IMR-90 (cell line): ENCODE results near the gene ANAPC1.
"Not testable (repeated sequence)": the region's sequence is repeated elsewhere in the genome, so short reads cannot be mapped to it uniquely, and the experiment has no call there.

Experiments
- BHLHE40 ChIP-seq: fragments of 150-350 bp; IDR thresholded peaks from 2 replicates; pipeline ENCODE4 v1.6.1; 2016; ENCODE audit warnings: mild to moderate bottlenecking, low read depth, low read length
- CEBPB ChIP-seq: IDR thresholded peaks from 2 replicates; pipeline ENCODE4 v1.6.1; 2012; ENCODE audit warnings: low read depth, low read length, improper control_type of control experiment
- MXI1 ChIP-seq: IDR thresholded peaks from 2 replicates; pipeline ENCODE4 v1.6.1; 2012; ENCODE audit warnings: low read depth, mild to moderate bottlenecking, low read length, moderate library complexity, borderline replicate concordance
- POLR2A ChIP-seq: IDR thresholded peaks from 2 replicates; pipeline ENCODE4 v1.6.1; 2012; ENCODE audit warnings: mild to moderate bottlenecking, low read depth, low read length
- RAD21 ChIP-seq: IDR thresholded peaks from 2 replicates; pipeline ENCODE4 v1.6.1; 2012; ENCODE audit warnings: low read length, improper control_type of control experiment
- RCOR1 ChIP-seq: IDR thresholded peaks from 2 replicates; pipeline ENCODE4 v1.6.1; 2012; ENCODE audit warnings: mild to moderate bottlenecking, low read length, improper control_type of control experiment; ENCODE audit not compliant: insufficient replicate concordance
- RFX5 ChIP-seq: IDR thresholded peaks from 2 replicates; pipeline ENCODE4 v1.8.0; 2012; ENCODE audit warnings: low read depth, mild to moderate bottlenecking, low read length, moderate library complexity
- TF ChIP-seq, protein P1 (sequence below): conservative IDR thresholded peaks from 2 replicates; pipeline ENCODE4 v1.5.1; 2012; ENCODE audit warnings: mild to moderate bottlenecking, low read depth, low read length, improper control_type of control experiment
- TF ChIP-seq, protein P2 (sequence below): fragments of 150-350 bp; IDR thresholded peaks from 2 replicates; pipeline ENCODE4 v1.6.1; 2016; ENCODE audit warnings: low read depth, mild to moderate bottlenecking, low read length, moderate library complexity, borderline replicate concordance
- TF ChIP-seq, protein P3 (sequence below): fragments of 150-350 bp; IDR thresholded peaks from 2 replicates; pipeline ENCODE4 v1.6.1; 2017; ENCODE audit warnings: mild to moderate bottlenecking, antibody characterized with exemption, low read length, low read depth

DNA sequence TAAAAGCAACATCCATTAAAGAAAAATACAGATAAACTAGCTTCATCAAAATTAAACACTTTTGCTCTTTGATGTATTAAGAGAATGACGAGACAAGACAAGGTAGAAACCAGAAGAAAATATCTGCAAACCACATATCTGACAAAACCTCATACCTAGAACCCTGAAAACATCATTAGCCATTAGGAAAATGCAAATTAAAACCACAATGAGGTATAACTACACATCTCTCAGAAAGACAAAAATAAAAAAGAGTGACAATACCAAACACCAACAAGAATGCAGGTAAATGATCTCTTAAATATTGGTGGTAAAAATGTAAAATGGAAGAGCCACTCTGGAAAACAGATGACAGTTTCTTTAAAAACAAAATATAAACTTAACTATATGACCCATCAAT, 53.5 kb downstream of the ANAPC1 start:
- TF ChIP-seq BHLHE40, MXI1, CEBPB, POLR2A, RAD21, RFX5, RCOR1: not testable (repeated sequence)
- TF ChIP-seq, protein P1, sequence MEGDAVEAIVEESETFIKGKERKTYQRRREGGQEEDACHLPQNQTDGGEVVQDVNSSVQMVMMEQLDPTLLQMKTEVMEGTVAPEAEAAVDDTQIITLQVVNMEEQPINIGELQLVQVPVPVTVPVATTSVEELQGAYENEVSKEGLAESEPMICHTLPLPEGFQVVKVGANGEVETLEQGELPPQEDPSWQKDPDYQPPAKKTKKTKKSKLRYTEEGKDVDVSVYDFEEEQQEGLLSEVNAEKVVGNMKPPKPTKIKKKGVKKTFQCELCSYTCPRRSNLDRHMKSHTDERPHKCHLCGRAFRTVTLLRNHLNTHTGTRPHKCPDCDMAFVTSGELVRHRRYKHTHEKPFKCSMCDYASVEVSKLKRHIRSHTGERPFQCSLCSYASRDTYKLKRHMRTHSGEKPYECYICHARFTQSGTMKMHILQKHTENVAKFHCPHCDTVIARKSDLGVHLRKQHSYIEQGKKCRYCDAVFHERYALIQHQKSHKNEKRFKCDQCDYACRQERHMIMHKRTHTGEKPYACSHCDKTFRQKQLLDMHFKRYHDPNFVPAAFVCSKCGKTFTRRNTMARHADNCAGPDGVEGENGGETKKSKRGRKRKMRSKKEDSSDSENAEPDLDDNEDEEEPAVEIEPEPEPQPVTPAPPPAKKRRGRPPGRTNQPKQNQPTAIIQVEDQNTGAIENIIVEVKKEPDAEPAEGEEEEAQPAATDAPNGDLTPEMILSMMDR: not testable (repeated sequence)
- TF ChIP-seq, protein P2, sequence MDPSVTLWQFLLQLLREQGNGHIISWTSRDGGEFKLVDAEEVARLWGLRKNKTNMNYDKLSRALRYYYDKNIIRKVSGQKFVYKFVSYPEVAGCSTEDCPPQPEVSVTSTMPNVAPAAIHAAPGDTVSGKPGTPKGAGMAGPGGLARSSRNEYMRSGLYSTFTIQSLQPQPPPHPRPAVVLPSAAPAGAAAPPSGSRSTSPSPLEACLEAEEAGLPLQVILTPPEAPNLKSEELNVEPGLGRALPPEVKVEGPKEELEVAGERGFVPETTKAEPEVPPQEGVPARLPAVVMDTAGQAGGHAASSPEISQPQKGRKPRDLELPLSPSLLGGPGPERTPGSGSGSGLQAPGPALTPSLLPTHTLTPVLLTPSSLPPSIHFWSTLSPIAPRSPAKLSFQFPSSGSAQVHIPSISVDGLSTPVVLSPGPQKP: not testable (repeated sequence)
- TF ChIP-seq, protein P3, sequence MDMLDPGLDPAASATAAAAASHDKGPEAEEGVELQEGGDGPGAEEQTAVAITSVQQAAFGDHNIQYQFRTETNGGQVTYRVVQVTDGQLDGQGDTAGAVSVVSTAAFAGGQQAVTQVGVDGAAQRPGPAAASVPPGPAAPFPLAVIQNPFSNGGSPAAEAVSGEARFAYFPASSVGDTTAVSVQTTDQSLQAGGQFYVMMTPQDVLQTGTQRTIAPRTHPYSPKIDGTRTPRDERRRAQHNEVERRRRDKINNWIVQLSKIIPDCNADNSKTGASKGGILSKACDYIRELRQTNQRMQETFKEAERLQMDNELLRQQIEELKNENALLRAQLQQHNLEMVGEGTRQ: not testable (repeated sequence)
